Right lobe of liver (tissue), 4 donors: ENCODE data around the gene NLRP9.

Experiments
- CTCF ChIP-seq, 4 donors: fragments of 200-600 bp in 3 of 4; fragments of 450-650 bp in 1 of 4; IDR thresholded peaks; one replicate each; pipeline versions ENCODE4 v1.5.1 to v1.8.0; 2016 to 2022; ENCODE audit warnings: antibody characterized with exemption in 4 of 4, mild to moderate bottlenecking in 2 of 4
- POLR2A ChIP-seq: fragments of 450-650 bp; IDR thresholded peaks from one replicate; pipeline ENCODE4 v1.6.1; 2017; ENCODE audit warnings: antibody characterized with exemption, mild to moderate bottlenecking
- donor health status: DM: no; HTN: no; CAD: no.
- donor health status: DM: no; HTN: no; CAD: no.
- donor health status: DM: no; HTN: yes; CAD: no.

GRCh38 chr19:55720214-55720746 is 17.9 kb downstream of the NLRP9 start:
- TF ChIP-seq POLR2A (no peak), CTCF (IDR thresholded peaks at IDR 0.05) (no peak)
